GM19035 (cell line): ENCODE results near the gene HTATIP2.
A peak's percentile ranks its signal among the peaks of the same experiment; 100 is the strongest.
"Not testable (repeated sequence)": the region's sequence is repeated elsewhere in the genome, so short reads cannot be mapped to it uniquely, and the experiment has no call there.

Experiments
- ATAC-seq: cut with Tn5 transposase; IDR thresholded peaks from one replicate; pipeline ENCODE4 v1.9.1; 2021; ENCODE audit not compliant: unreplicated experiment

The HTATIP2 gene

GRCh38 chr11:20369826-20370225, 6.3 kb downstream of the HTATIP2 start:
- no peak for ATAC-seq

GRCh38 chr11:20372081-20372626, 8.6 kb downstream of the HTATIP2 start:
- no peak for ATAC-seq

- ATAC-seq = no peak
These were observed 9.6 kb downstream of the HTATIP2 start for GRCh38 chr11:20373147-20373546.

- ATAC-seq = no peak
These were observed 10.2 kb downstream of the HTATIP2 start for GRCh38 chr11:20373568-20374209.

GRCh38 chr11:20374741-20375300, 11.3 kb downstream of the HTATIP2 start:
- ATAC-seq = no peak

GRCh38 chr11:20376162-20376730, 12.7 kb downstream of the HTATIP2 start:
- ATAC-seq = no peak

GRCh38 chr11:20385996-20386395, 22.5 kb downstream of the HTATIP2 start:
- not testable (repeated sequence) for ATAC-seq

- peak; percentile 81 for ATAC-seq
These were observed 24.0 kb downstream of the HTATIP2 start, which contains the start of gene PRMT3 for GRCh38 chr11:20387261-20388095. Gene PRMT3 (plus strand): TSS chr11:20387716. CDS start chr11:20387747, 31 bp downstream.

- peak; percentile 20 for ATAC-seq
These were observed 24.9 kb downstream of the HTATIP2 start for GRCh38 chr11:20388096-20389055.

- peak; percentile 93 for ATAC-seq
These were observed 33.8 kb downstream of the HTATIP2 start for GRCh38 chr11:20397281-20397680.

- no peak for ATAC-seq
These were observed 36.0 kb downstream of the HTATIP2 start for GRCh38 chr11:20399498-20399897.

GRCh38 chr11:20403059-20403458, 39.5 kb downstream of the HTATIP2 start:
- no peak for ATAC-seq

GRCh38 chr11:20406484-20406883, 43.0 kb downstream of the HTATIP2 start:
- no peak for ATAC-seq

GRCh38 chr11:20407344-20407743, 43.8 kb downstream of the HTATIP2 start:
- no peak for ATAC-seq

GRCh38 chr11:20415432-20415831, 51.9 kb downstream of the HTATIP2 start:
- no peak for ATAC-seq

- ATAC-seq = no peak
These were observed 54.3 kb downstream of the HTATIP2 start for GRCh38 chr11:20417771-20418170.

GRCh38 chr11:20421946-20422345, 58.4 kb downstream of the HTATIP2 start:
- ATAC-seq = no peak

- no peak for ATAC-seq
These were observed 65.7 kb downstream of the HTATIP2 start for GRCh38 chr11:20429216-20429615.
